UCSD-AML1 (cell line): ENCODE measurements around the gene CRAMP1.
A peak's percentile ranks its signal among the peaks of the same experiment; 100 is the strongest.

Experiments
- DNase-seq: peaks from one replicate; lab custom pipeline; 2025; ENCODE audit not compliant: unreplicated experiment; lab: John Stamatoyannopoulos, UW

The CRAMP1 gene

GRCh38 chr16:1601031-1601430 lies 11.1 kb upstream of the CRAMP1 start:
- DNase-seq: no peak

- DNase-seq: no peak
These were observed 10.7 kb upstream of the CRAMP1 start for GRCh38 chr16:1601489-1601888.

GRCh38 chr16:1602285-1602684 lies 9.9 kb upstream of the CRAMP1 start:
- DNase-seq: no peak

GRCh38 chr16:1606774-1607173 lies 5.4 kb upstream of the CRAMP1 start:
- DNase-seq: no peak

GRCh38 chr16:1607971-1608370 lies 4.2 kb upstream of the CRAMP1 start:
- DNase-seq: no peak

GRCh38 chr16:1610071-1610898 lies 1.9 kb upstream of the CRAMP1 start:
- peak; percentile 91 for DNase-seq

- DNase-seq: no peak
These were observed 1.1 kb upstream of the CRAMP1 start for GRCh38 chr16:1610899-1611632.

- no peak for DNase-seq
These were observed 1.1 kb downstream of the CRAMP1 start for GRCh38 chr16:1613211-1613622.

- peak; percentile 15 for DNase-seq
These were observed 1.7 kb downstream of the CRAMP1 start for GRCh38 chr16:1613728-1614455.

- peak; percentile 38 for DNase-seq
These were observed 2.4 kb downstream of the CRAMP1 start for GRCh38 chr16:1614456-1615102.

GRCh38 chr16:1615761-1616160 lies 3.6 kb downstream of the CRAMP1 start:
- no peak for DNase-seq

- no peak for DNase-seq
These were observed 7.8 kb downstream of the CRAMP1 start for GRCh38 chr16:1619976-1620375.

- DNase-seq: no peak
These were observed 8.2 kb downstream of the CRAMP1 start for GRCh38 chr16:1620391-1620790.

- no peak for DNase-seq
These were observed 9.7 kb downstream of the CRAMP1 start for GRCh38 chr16:1621851-1622250.

- DNase-seq: no peak
These were observed 14.2 kb downstream of the CRAMP1 start for GRCh38 chr16:1626327-1626726.

GRCh38 chr16:1626776-1627175 lies 14.6 kb downstream of the CRAMP1 start:
- no peak for DNase-seq

GRCh38 chr16:1630450-1631213 lies 18.5 kb downstream of the CRAMP1 start:
- DNase-seq: no peak

- DNase-seq: no peak
These were observed 19.1 kb downstream of the CRAMP1 start for GRCh38 chr16:1631230-1631629.

GRCh38 chr16:1631931-1632637 lies 19.9 kb downstream of the CRAMP1 start:
- no peak for DNase-seq

GRCh38 chr16:1632638-1632970 lies 20.4 kb downstream of the CRAMP1 start:
- DNase-seq: no peak
